NCI-H1417 (cell line): ENCODE measurements around the gene CCDC69.
"Not testable (repeated sequence)": the region's sequence is repeated elsewhere in the genome, so short reads cannot be mapped to it uniquely, and the experiment has no call there.

Experiments
- DNase-seq, 3 experiments: peaks; one replicate each; lab custom pipeline; 2025; lab: John Stamatoyannopoulos, UW

Gene CCDC69

GRCh38 chr5:151222054-151222789 lies 1.7 kb downstream of the CCDC69 start:
- DNase-seq = no peak

GRCh38 chr5:151221574-151221973 lies 2.3 kb downstream of the CCDC69 start:
- DNase-seq = no peak

GRCh38 chr5:151219789-151220188 lies 4.1 kb downstream of the CCDC69 start:
- no peak for DNase-seq

DNA sequence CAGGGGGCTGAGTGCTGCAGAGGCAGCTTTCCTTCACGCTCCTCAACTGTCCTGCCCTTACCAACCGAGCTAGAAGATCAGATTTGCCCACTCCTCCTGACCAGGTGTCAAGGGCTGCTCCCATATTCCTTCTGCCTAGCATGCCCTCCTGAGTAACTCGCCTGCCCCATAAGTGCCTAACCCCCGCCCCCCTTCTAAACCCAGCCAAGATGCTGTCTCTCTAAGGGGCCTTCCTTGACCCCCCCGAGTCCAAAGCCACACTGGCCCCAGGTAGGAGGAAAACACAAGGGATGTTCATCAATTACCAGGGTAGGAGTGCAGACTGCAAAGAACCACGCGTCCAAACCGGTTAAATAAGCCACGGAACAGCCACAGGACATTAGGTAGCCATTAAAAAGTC lies 4.8 kb downstream of the CCDC69 start:
- no peak for DNase-seq

- no peak for DNase-seq
These were observed 5.7 kb downstream of the CCDC69 start for GRCh38 chr5:151218177-151218576.

DNA sequence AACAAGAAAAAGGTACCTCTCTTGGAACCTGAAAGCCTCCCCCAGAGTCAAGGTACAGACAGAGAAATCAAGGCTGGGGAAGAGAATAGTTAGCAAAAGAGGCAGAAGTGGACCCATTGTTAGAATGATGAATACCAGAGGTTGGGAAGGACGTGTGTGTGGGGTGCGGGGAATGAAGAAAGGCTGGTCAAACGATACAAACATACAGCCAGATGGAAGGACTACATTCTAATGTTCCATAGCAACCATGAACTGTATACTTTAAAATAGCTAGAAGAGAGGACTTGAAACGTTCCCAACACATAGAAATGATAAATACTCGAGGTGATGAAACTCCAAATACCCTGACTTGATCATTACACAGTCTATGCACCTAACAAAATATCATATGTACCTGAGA lies 7.1 kb downstream of the CCDC69 start:
- no peak for DNase-seq

DNA sequence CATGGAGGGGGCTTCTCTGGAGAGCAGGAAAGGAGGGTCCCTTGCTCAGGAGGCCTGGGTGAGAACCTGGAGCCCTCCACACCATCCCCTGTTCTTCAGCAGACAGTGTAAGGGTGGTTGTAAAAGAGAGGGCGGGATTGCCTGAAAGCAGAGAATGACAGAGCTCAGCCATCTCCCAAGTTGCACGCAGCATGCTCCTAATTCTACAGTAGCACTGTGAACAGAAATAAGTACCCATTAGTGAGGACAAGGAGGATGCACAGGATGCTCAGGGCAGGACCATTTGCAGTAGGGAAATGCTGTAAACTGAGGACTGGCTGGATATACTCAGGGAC lies 8.4 kb downstream of the CCDC69 start:
- DNase-seq = no peak

GRCh38 chr5:151214614-151215545 lies 9.0 kb downstream of the CCDC69 start:
- no peak for DNase-seq

DNA sequence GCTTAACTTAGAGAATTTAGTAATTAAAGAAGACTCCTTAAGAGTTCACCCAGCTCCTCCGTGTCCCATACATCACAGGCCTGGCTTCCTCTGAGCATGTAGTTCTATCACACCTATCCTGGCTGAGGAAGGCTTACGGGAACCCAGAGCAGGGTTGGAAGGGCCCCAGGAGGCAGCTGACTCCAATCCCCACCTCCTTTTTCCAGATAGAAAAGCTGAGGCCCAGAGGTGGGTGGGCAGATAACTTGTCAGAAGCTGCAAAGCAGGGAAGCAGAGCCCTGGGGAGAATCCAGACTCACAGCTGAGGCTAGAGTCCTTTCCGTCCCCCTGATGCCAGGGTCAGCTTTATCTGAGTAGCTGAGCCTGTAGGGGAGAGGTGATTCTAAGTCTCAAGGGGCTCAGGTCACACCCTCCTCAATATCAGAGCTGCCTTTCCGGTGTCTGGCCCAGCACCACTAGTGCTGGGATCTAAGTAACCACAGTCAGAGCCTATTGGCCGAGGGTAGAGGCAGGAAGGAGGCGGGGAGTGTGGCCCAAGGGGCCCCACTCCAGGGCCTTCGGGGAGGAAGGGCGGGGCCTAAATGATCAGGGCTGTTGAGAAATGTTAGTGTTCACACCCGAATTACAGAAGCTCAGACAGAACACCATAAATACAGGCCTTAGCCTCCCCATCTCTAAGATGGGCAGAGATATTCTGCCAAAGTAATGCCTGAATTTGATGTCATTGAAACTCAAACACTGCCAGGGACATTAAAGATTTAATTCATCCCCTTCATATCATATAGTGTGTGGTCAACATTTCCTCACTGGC lies 9.9 kb downstream of the CCDC69 start:
- DNase-seq = no peak

- DNase-seq = no peak
These were observed 11.5 kb downstream of the CCDC69 start for GRCh38 chr5:151212406-151212798.

GRCh38 chr5:151208481-151208914 lies 15.4 kb downstream of the CCDC69 start:
- DNase-seq = no peak

DNA sequence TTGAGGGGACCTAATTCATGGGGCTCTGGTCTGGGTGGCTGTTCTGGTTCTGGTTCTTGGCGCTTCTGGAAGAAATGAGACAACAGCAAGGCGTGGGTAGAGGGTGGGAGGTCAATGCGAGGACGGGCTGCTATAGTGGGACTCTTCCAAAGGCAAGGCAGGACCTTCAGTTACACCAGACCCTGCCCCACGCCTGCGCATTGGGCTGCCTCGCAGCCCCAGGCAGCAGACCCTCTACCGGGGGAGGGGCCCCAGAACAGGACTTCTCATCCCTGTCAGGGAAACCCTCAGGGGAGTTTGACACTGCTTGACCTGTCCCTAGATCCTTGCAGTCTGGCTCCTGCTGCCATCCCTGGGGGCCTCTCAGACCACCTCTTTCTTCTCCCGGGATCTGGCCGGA lies 18.5 kb downstream of the CCDC69 start:
- DNase-seq = no peak

- DNase-seq = no peak
These were observed 19.8 kb downstream of the CCDC69 start for GRCh38 chr5:151204051-151204450.

- no peak for DNase-seq
These were observed 21.3 kb downstream of the CCDC69 start for GRCh38 chr5:151202381-151203139.

DNA sequence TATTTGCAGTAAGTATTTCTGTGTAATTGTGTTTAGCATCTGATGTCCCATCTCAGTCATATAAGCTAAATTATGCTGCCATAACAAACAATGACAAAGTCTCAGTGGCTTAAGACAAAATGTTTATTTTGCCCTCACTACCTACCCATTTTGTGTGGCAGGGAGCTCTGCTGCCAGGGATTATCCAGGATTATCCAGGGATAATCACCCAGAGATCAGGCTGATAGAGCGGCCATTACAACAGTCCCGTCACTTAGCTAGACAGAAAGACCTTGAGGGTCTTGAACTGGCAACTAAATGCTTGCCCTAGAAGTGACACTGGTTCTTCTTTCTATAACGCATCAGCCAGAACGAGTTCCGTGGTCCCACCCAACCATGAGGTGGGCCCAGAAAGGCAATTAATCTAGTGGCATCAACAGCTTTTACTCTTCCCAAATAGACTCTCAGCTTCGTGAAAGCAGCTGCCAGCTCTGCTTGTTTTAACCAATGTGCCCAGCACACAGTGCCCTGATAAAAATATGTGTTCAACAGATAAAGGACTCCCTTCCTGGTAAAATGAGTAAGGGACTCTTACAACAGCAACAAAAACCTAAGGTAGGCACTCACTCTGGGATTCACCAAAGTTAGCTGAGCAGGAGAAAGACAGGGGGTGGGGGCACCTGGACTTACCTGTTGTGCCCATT lies 22.8 kb downstream of the CCDC69 start:
- DNase-seq = no peak

DNA sequence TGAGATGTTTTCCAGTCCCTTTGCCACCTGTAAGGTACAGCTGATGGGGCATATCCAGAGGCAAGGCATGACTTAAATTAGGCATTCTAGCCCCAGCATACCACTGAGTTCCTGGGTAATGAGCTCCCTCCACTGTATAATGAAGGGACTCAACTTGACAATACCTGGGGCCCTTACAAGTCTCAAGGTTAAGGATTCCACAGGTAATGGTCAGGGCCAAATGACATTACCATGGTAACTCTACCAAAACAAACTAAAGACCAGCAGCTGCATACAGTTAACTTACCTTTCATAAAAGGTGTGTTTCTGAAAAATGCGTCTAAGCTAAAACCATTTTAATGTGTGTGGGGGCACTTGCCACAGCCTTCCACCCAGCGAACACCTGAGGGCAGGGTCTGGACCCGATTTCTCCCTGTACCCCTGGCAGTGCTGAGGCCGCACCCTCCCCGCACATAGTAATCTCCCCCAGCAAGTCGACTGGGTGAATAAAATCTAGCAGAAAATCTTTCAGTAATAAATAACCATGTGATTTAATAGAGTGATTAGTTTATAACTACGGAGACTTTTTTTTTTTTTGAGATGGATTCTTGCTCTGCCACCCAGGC lies 24.2 kb downstream of the CCDC69 start:
- no peak for DNase-seq

DNA sequence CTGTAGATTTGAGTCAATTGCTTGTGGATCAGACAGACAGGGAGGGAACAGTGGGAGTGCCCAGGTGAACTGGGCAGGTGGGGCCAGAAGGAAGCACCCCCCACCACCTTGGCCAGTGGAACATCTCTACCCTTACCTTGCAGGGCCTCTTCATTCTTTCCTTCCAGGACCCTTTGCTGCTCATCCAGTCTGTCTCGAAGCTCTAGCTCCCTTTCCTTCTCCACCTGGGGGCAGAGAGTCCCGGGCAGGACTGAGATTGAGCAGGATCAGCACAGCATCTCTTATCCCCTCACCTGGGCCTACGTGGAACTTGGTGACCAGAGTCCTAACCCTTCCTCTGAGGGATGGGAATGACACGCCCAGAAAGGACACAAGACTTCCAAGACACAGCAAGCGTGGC lies 25.0 kb downstream of the CCDC69 start:
- DNase-seq = no peak

GRCh38 chr5:151197291-151197600 lies 26.6 kb downstream of the CCDC69 start:
- DNase-seq = not testable (repeated sequence)

DNA sequence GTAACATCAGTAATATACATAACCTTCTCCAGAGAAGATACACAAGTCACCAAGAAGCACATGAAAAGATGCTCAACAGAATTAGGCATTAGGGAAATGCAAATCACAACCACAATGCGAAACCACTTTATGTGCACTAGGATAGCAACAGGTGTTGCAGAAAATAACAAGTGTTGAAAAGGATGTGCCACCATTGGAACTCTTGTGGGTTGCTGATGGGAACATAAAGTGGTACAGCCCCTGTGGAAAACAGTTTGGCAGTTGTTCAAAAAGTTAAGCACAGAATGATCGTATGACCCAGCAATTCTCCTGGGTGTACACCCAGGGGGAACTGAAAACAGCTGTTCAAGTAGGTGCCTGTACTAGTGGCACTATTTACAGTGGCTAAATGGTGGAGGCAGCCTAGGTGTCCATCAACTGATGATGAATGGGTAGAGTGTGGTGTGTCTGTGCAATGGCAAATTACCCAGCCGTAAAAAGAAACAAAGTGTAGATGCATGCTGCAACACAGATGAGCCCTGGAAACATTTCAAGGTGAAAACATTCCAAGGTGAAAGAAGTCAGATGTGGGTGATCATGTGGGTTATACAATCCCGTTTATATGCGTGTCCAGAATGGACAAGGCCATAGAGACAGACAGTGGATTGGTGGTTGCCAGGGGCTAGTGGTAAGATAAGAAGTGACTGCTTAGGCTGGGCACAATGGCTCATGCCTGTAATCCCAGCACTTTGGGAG lies 27.2 kb downstream of the CCDC69 start:
- no peak for DNase-seq

GRCh38 chr5:151195622-151196021 lies 28.3 kb downstream of the CCDC69 start:
- DNase-seq = no peak
